Parathyroid adenoma (tissue), 2 donors: ENCODE results near the gene MB.

ENCODE experiments used
- H2AFZ ChIP-seq: fragments of 300-600 bp; sonication (generic); one replicate; pipeline ENCODE4 v1.7.0; 2017; ENCODE audit warnings: antibody characterized with exemption, mild to moderate bottlenecking
- H3K27ac ChIP-seq: fragments of 300-600 bp; sonication (generic); one replicate; pipeline ENCODE4 v1.7.0; 2017
- H3K27me3 ChIP-seq: fragments of 300-600 bp; sonication (generic); one replicate; pipeline ENCODE4 v1.7.0; 2017; ENCODE audit warnings: low read length; ENCODE audit not compliant: control insufficient read depth, insufficient read depth
- H3K36me3 ChIP-seq: fragments of 300-600 bp; sonication (generic); one replicate; pipeline ENCODE4 v1.7.0; 2017; ENCODE audit warnings: low read length; ENCODE audit not compliant: control insufficient read depth, insufficient read depth
- H3K4me1 ChIP-seq: fragments of 300-600 bp; sonication (generic); one replicate; pipeline ENCODE4 v1.7.0; 2017; ENCODE audit warnings: control low read depth
- H3K4me2 ChIP-seq: fragments of 300-600 bp; sonication (generic); one replicate; pipeline ENCODE4 v1.7.0; 2017; ENCODE audit warnings: low read length
- H3K4me3 ChIP-seq: fragments of 300-600 bp; sonication (generic); one replicate; pipeline ENCODE4 v1.7.0; 2017; ENCODE audit warnings: low read depth, low read length
- H3K79me2 ChIP-seq: fragments of 300-600 bp; sonication (generic); one replicate; pipeline ENCODE4 v1.7.0; 2017; ENCODE audit warnings: control low read depth
- H3K9ac ChIP-seq: fragments of 300-600 bp; sonication (generic); one replicate; pipeline ENCODE4 v1.7.0; 2017; ENCODE audit warnings: mild to moderate bottlenecking
- H3K9me3 ChIP-seq: fragments of 300-600 bp; sonication (generic); one replicate; pipeline ENCODE4 v1.7.0; 2017; ENCODE audit warnings: low read length; ENCODE audit not compliant: control insufficient read depth
- CTCF ChIP-seq: fragments of 300-600 bp; sonication (generic); IDR thresholded peaks from one replicate; pipeline ENCODE4 v1.7.0; 2017; ENCODE audit warnings: antibody characterized with exemption, mild to moderate bottlenecking
- donor health status: primary hyperparathyroidism.

The MB gene

GRCh38 chr22:35611200-35611890, 5.8 kb downstream of the MB start:
- no peaks in the 10 kb centered on the region for H3K9me3 ChIP-seq
- H3K36me3 ChIP-seq = no peaks in the 10 kb centered on the region
- H3K27ac ChIP-seq = no peak overlapping the region
- no peak overlapping the region for H3K4me3 ChIP-seq
- no peaks in the 10 kb centered on the region for H3K79me2 ChIP-seq
- no peaks in the 10 kb centered on the region for H3K4me1 ChIP-seq
- H2AFZ ChIP-seq = no peak overlapping the region
- no peak overlapping the region for H3K9ac ChIP-seq
- no peak overlapping the region for H3K4me2 ChIP-seq
- no peak for TF ChIP-seq CTCF
- H3K27me3 ChIP-seq = no peaks in the 10 kb centered on the region

GRCh38 chr22:35610741-35611140, 6.4 kb downstream of the MB start:
- no peaks in the 10 kb centered on the region for H3K36me3 ChIP-seq

GRCh38 chr22:35609761-35610160, 7.4 kb downstream of the MB start:
- no peak for TF ChIP-seq CTCF
- H3K9ac ChIP-seq = no peak overlapping the region
- no peak overlapping the region for H3K4me3 ChIP-seq
- no peak overlapping the region for H3K27ac ChIP-seq
- H3K4me1 ChIP-seq = no peaks in the 10 kb centered on the region
- no peak overlapping the region for H3K4me2 ChIP-seq
- H3K27me3 ChIP-seq = no peaks in the 10 kb centered on the region
- H2AFZ ChIP-seq = no peak overlapping the region
- no peaks in the 10 kb centered on the region for H3K9me3 ChIP-seq
- no peaks in the 10 kb centered on the region for H3K36me3 ChIP-seq
- no peaks in the 10 kb centered on the region for H3K79me2 ChIP-seq

More at GRCh38 chr22:35610741-35611140, 6.4 kb downstream of the MB start:
- no peak overlapping the region for H3K4me3 ChIP-seq
- TF ChIP-seq CTCF = no peak
- H3K27ac ChIP-seq = no peak overlapping the region
- H3K27me3 ChIP-seq = no peaks in the 10 kb centered on the region
- no peak overlapping the region for H2AFZ ChIP-seq
- no peak overlapping the region for H3K4me2 ChIP-seq
- no peaks in the 10 kb centered on the region for H3K9me3 ChIP-seq
- H3K9ac ChIP-seq = no peak overlapping the region
- no peaks in the 10 kb centered on the region for H3K4me1 ChIP-seq
- no peaks in the 10 kb centered on the region for H3K79me2 ChIP-seq

GRCh38 chr22:35609261-35609660, 7.9 kb downstream of the MB start:
- H3K9me3 ChIP-seq = no peaks in the 10 kb centered on the region
- H3K4me1 ChIP-seq = no peaks in the 10 kb centered on the region
- no peaks in the 10 kb centered on the region for H3K27me3 ChIP-seq
- no peak for TF ChIP-seq CTCF
- H3K79me2 ChIP-seq = no peaks in the 10 kb centered on the region
- no peak overlapping the region for H3K4me2 ChIP-seq
- no peak overlapping the region for H3K27ac ChIP-seq
- H3K9ac ChIP-seq = no peak overlapping the region
- no peak overlapping the region for H3K4me3 ChIP-seq
- no peak overlapping the region for H2AFZ ChIP-seq
- no peaks in the 10 kb centered on the region for H3K36me3 ChIP-seq

- Histone ChIP-seq H3K4me3 (no peak overlapping the region), H3K4me1 (no peaks in the 10 kb centered on the region), H3K27ac (no peak overlapping the region), H3K79me2 (no peaks in the 10 kb centered on the region), H2AFZ (no peak overlapping the region), H3K4me2 (no peak overlapping the region), H3K36me3 (no peaks in the 10 kb centered on the region), H3K9ac (no peak overlapping the region), H3K9me3 (no peaks in the 10 kb centered on the region), H3K27me3 (no peaks in the 10 kb centered on the region)
- TF ChIP-seq CTCF = no peak
These were observed 9.0 kb downstream of the MB start for GRCh38 chr22:35608088-35608487.
